DOHH2 (cell line): Measurements from ENCODE around the gene HIPK2.

Experiments
- EZH2phosphoT487 ChIP-seq: fragments of 200-600 bp; sonication (generic); IDR thresholded peaks from 2 replicates; pipeline ENCODE4 v1.6.1; 2017; ENCODE audit warnings: borderline replicate concordance, mild to moderate bottlenecking, antibody characterized with exemption, low read length, moderate library complexity, mixed read lengths
- TF ChIP-seq, protein P1 (sequence below): fragments of 200-600 bp; sonication (generic); IDR thresholded peaks from one replicate; pipeline ENCODE4 v1.5.1; 2014; ENCODE audit warnings: antibody characterized with exemption, mild to moderate bottlenecking, low read depth, low read length; ENCODE audit not compliant: poor library complexity, severe bottlenecking

GRCh38 chr7:139571190-139571589, 206.6 kb downstream of the HIPK2 start:
- TF ChIP-seq, protein P1, sequence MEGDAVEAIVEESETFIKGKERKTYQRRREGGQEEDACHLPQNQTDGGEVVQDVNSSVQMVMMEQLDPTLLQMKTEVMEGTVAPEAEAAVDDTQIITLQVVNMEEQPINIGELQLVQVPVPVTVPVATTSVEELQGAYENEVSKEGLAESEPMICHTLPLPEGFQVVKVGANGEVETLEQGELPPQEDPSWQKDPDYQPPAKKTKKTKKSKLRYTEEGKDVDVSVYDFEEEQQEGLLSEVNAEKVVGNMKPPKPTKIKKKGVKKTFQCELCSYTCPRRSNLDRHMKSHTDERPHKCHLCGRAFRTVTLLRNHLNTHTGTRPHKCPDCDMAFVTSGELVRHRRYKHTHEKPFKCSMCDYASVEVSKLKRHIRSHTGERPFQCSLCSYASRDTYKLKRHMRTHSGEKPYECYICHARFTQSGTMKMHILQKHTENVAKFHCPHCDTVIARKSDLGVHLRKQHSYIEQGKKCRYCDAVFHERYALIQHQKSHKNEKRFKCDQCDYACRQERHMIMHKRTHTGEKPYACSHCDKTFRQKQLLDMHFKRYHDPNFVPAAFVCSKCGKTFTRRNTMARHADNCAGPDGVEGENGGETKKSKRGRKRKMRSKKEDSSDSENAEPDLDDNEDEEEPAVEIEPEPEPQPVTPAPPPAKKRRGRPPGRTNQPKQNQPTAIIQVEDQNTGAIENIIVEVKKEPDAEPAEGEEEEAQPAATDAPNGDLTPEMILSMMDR = no peak
- no peak for TF ChIP-seq EZH2phosphoT487
